OCI-LY7 (cell line): ENCODE measurements around the gene P2RX6. TPM values are rescaled to one million over a fixed set of nuclear protein-coding genes. Genes with fewer than 3 reads are reported as not detected.

ENCODE experiments used
- BruUV-seq: library from RNA; stranded (reverse); fragments of 400-500 nt; replicated peaks from 2 replicates; lab custom pipeline; 2021; lab: Mats Ljungman, UMichigan
- CTCF ChIA-PET: fragments of 300-600 bp; sonication (Branson Sonifier 250); formaldehyde crosslinking; loops from one replicate; lab custom pipeline; 2022; ENCODE audit warnings: antibody characterized with exemption; ENCODE audit not compliant: unreplicated experiment; lab: Charles Lee
- POLR2A ChIA-PET: fragments of 300-600 bp; sonication (Branson Sonifier 250); formaldehyde crosslinking; loops from one replicate; lab custom pipeline; 2022; ENCODE audit warnings: antibody characterized with exemption; lab: Charles Lee
- DNase-seq: peaks from one replicate; pipeline ENCODE4 v3.0.0-alpha.2; 2015; ENCODE audit warnings: low spot score
- H2AFZ ChIP-seq: fragments of 200-600 bp; sonication (generic), shearing (Covaris generic); 2 replicates; pipeline ENCODE4 v1.6.1; 2014; ENCODE audit warnings: mild to moderate bottlenecking, antibody characterized with exemption, low read length, moderate library complexity
- H3K27ac ChIP-seq: fragments of 200-600 bp; sonication (generic); 2 replicates; pipeline ENCODE4 v1.5.1; 2014; ENCODE audit warnings: mixed run types, low read depth, mild to moderate bottlenecking, moderate library complexity, low read length, inconsistent platforms; ENCODE audit not compliant: poor library complexity, severe bottlenecking
- H3K36me3 ChIP-seq: fragments of 200-600 bp; sonication (generic); 2 replicates; pipeline ENCODE4 v1.6.1; 2014; ENCODE audit warnings: mild to moderate bottlenecking, antibody characterized with exemption, low read length, moderate library complexity, mixed read lengths; ENCODE audit not compliant: insufficient read depth
- H3K4me1 ChIP-seq: fragments of 200-600 bp; sonication (generic); 2 replicates; pipeline ENCODE4 v1.5.1; 2014; ENCODE audit warnings: mild to moderate bottlenecking, low read length; ENCODE audit not compliant: insufficient read depth, poor library complexity, severe bottlenecking
- H3K4me2 ChIP-seq: fragments of 200-600 bp; sonication (generic); 2 replicates; pipeline ENCODE4 v1.6.1; 2014; ENCODE audit warnings: mild to moderate bottlenecking, low read length
- H3K4me3 ChIP-seq: fragments of 200-600 bp; sonication (generic); 2 replicates; pipeline ENCODE4 v1.5.1; 2014; ENCODE audit warnings: mild to moderate bottlenecking, low read depth, low read length; ENCODE audit not compliant: poor library complexity, severe bottlenecking
- H3K79me2 ChIP-seq: fragments of 200-600 bp; sonication (generic); 2 replicates; pipeline ENCODE4 v1.6.1; 2016; ENCODE audit warnings: low read depth, mild to moderate bottlenecking, low read length, moderate library complexity, mixed read lengths; ENCODE audit not compliant: insufficient read depth
- H3K9me2 ChIP-seq: fragments of 200-600 bp; sonication (generic); 2 replicates; pipeline ENCODE4 v1.6.1; 2016; ENCODE audit warnings: mild to moderate bottlenecking, low read length, mixed read lengths; ENCODE audit not compliant: insufficient read depth
- H3K9me3 ChIP-seq: fragments of 200-600 bp; sonication (generic); 2 replicates; pipeline ENCODE4 v1.6.1; 2014; ENCODE audit warnings: mild to moderate bottlenecking, mixed run types, low read length, mixed read lengths
- H4K20me1 ChIP-seq: fragments of 200-600 bp; sonication (generic); 2 replicates; pipeline ENCODE4 v1.6.1; 2014; ENCODE audit warnings: mild to moderate bottlenecking, antibody characterized with exemption, low read length, moderate library complexity, mixed read lengths; ENCODE audit not compliant: insufficient read depth
- EZH2phosphoT487 ChIP-seq: fragments of 200-600 bp; sonication (generic); IDR thresholded peaks from 2 replicates; pipeline ENCODE4 v1.6.1; 2018; ENCODE audit warnings: low read depth, borderline replicate concordance, mild to moderate bottlenecking, mixed run types, antibody characterized with exemption, low read length, moderate library complexity, mixed read lengths
- intact Hi-C: fragments of 100-400 bp; cut with micrococcal nuclease; formaldehyde crosslinking; loops from one replicate; pipeline ENCODE4 v1.10.0; 2022; ENCODE audit not compliant: unreplicated experiment
- total RNA-seq, 2 experiments: library from RNA; depleted of rRNA in 1 of 2; stranded (reverse); fragments of >200 nt in 1 of 2; shearing (Covaris generic) in 1 of 2; gene quantifications; 2 replicates each; pipeline ENCODE4 v1.2.3, GENCODE V29; 2014 to 2022
- TF ChIP-seq, protein P1 (sequence below): fragments of 200-600 bp; sonication (generic); conservative IDR thresholded peaks from 2 replicates; pipeline ENCODE4 v1.5.1; 2014; ENCODE audit warnings: mild to moderate bottlenecking, antibody characterized with exemption, low read length, moderate library complexity, mixed read lengths

P2RX6 gene
- total RNA-seq, 2 experiments from 2014 or later = 0.06 to 0.32 TPM

GRCh38 chr22:21028277-21029251, 13.6 kb downstream of the P2RX6 start:
- Histone ChIP-seq H4K20me1 (no peaks in the 10 kb centered on the region), H3K4me3 (no peak overlapping the region), H3K9me2 (no peaks in the 10 kb centered on the region), H3K79me2 (no peaks in the 10 kb centered on the region), H3K36me3 (no peaks in the 10 kb centered on the region), H3K9me3 (no peaks in the 10 kb centered on the region), H2AFZ (no peak overlapping the region), H3K27ac (no peak overlapping the region), H3K4me1 (peaks cover 4% of the 10 kb centered on the region), H3K4me2 (no peak overlapping the region)
- POLR2A ChIA-PET = no interaction called here
- DNase-seq = no peak
- intact Hi-C loops = loop anchor here (10.0 kb wide), 1 partner anchor 66 kb away; no protein-coding TSS in a partner anchor
- no TSS peak for BruUV-seq
- CTCF ChIA-PET = no interaction called here
- TF ChIP-seq, protein P1, sequence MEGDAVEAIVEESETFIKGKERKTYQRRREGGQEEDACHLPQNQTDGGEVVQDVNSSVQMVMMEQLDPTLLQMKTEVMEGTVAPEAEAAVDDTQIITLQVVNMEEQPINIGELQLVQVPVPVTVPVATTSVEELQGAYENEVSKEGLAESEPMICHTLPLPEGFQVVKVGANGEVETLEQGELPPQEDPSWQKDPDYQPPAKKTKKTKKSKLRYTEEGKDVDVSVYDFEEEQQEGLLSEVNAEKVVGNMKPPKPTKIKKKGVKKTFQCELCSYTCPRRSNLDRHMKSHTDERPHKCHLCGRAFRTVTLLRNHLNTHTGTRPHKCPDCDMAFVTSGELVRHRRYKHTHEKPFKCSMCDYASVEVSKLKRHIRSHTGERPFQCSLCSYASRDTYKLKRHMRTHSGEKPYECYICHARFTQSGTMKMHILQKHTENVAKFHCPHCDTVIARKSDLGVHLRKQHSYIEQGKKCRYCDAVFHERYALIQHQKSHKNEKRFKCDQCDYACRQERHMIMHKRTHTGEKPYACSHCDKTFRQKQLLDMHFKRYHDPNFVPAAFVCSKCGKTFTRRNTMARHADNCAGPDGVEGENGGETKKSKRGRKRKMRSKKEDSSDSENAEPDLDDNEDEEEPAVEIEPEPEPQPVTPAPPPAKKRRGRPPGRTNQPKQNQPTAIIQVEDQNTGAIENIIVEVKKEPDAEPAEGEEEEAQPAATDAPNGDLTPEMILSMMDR = no peak

GRCh38 chr22:21029486-21030025, 14.6 kb downstream of the P2RX6 start:
- Histone ChIP-seq H3K79me2 (no peaks in the 10 kb centered on the region), H3K4me3 (no peak overlapping the region), H3K9me3 (no peaks in the 10 kb centered on the region), H3K36me3 (no peaks in the 10 kb centered on the region), H2AFZ (no peak overlapping the region), H3K4me1 (peaks cover 4% of the 10 kb centered on the region), H3K9me2 (no peaks in the 10 kb centered on the region), H4K20me1 (no peaks in the 10 kb centered on the region), H3K27ac (no peak overlapping the region), H3K4me2 (no peak overlapping the region)
- intact Hi-C loops = loop anchor here (10.0 kb wide), 1 partner anchor 65 kb away; no protein-coding TSS in a partner anchor
- CTCF ChIA-PET = no interaction called here
- TF ChIP-seq EZH2phosphoT487 = no peak
- TF ChIP-seq, protein P1 = no peak
- POLR2A ChIA-PET = no interaction called here
- no TSS peak for BruUV-seq
- DNase-seq = no peak

DNA sequence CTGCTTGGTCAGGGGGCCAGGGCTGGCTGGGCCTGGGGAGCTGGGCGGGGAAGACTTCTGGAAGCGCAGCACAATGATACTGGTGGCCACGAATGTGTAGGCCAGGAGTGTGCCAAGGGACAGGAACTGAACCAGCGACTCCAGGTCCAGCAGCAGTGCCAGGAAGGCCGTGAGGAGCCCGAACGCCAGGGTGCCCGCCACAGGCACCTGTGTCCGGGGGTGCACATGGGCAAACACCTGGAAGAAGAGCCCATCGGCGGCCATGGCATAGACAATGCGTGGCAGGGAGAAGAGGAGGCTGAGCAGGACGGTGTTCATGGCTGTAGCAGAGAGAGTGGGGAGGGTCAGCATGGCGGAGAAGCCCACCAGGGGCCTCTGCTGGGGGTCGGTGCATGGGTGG, 15.1 kb downstream of the P2RX6 start:
- no peaks in the 10 kb centered on the region for H3K9me2 ChIP-seq
- no peak overlapping the region for H2AFZ ChIP-seq
- no TSS peak for BruUV-seq
- POLR2A ChIA-PET = no interaction called here
- no peaks in the 10 kb centered on the region for H3K36me3 ChIP-seq
- H4K20me1 ChIP-seq = no peaks in the 10 kb centered on the region
- peaks cover 4% of the 10 kb centered on the region for H3K4me1 ChIP-seq
- no peak overlapping the region for H3K4me2 ChIP-seq
- H3K27ac ChIP-seq = no peak overlapping the region
- TF ChIP-seq, protein P1 = no peak
- TF ChIP-seq EZH2phosphoT487 = no peak
- no peak overlapping the region for H3K4me3 ChIP-seq
- H3K79me2 ChIP-seq = no peaks in the 10 kb centered on the region
- CTCF ChIA-PET = no interaction called here
- no peaks in the 10 kb centered on the region for H3K9me3 ChIP-seq
- no peak for DNase-seq
- intact Hi-C loops = no loop called here
